Sigmoid colon (tissue), 7 donors: ENCODE results near the gene CCL19. TPM values are rescaled to one million over a fixed set of nuclear protein-coding genes. Genes with fewer than 3 reads are reported as not detected.
"Not testable (repeated sequence)": the region's sequence is repeated elsewhere in the genome, so short reads cannot be mapped to it uniquely, and the experiment has no call there.

Source experiments
- DNase-seq: peaks from one replicate; pipeline ENCODE4 v3.0.0-alpha.2; 2019
- H3K27ac ChIP-seq, 4 donors: fragments of 200-600 bp; sonication (generic); one replicate each; pipeline ENCODE4 v1.5.1; 2016 to 2019; ENCODE audit warnings: mild to moderate bottlenecking in 1 of 4
- H3K27me3 ChIP-seq, 3 donors: fragments of 200-600 bp; sonication (generic); one replicate each; pipeline ENCODE4 v1.5.1; 2019; ENCODE audit warnings: mild to moderate bottlenecking in 1 of 3
- H3K36me3 ChIP-seq, 4 donors: fragments of 200-600 bp; sonication (generic); one replicate each; pipeline ENCODE4 v1.5.1; 2016 to 2019
- H3K4me1 ChIP-seq, 4 donors: fragments of 200-600 bp; sonication (generic); one replicate each; pipeline ENCODE4 v1.5.1; 2017 to 2019
- H3K4me3 ChIP-seq, 4 donors: fragments of 200-600 bp; sonication (generic); one replicate each; pipeline ENCODE4 v1.5.1; 2017 to 2019; ENCODE audit warnings: mild to moderate bottlenecking in 2 of 4, moderate library complexity in 1 of 4
- H3K9me3 ChIP-seq, 4 donors: fragments of 200-600 bp in 3 of 4; sonication (generic) in 3 of 4; one replicate each; pipeline versions ENCODE4 v1.5.1 to v1.6.1; 2013 to 2019
- CTCF ChIP-seq, 4 experiments: fragments of 450-650 bp in 3 of 4; fragments of 200-600 bp in 1 of 4; IDR thresholded peaks; one replicate each; pipeline ENCODE4 v1.5.1; 2016 to 2019; ENCODE audit warnings: antibody characterized with exemption in 4 of 4, mild to moderate bottlenecking in 3 of 4, moderate library complexity in 2 of 4
- EP300 ChIP-seq, 4 donors: sonication (generic); formaldehyde crosslinking; IDR thresholded peaks; one replicate each; pipeline ENCODE4 v1.6.1; 2017; ENCODE audit warnings: antibody characterized with exemption in 4 of 4
- POLR2A ChIP-seq, 2 donors: fragments of 450-650 bp; IDR thresholded peaks; one replicate each; pipeline ENCODE4 v1.6.1; 2016; ENCODE audit warnings: antibody characterized with exemption in 2 of 2, mild to moderate bottlenecking in 2 of 2, moderate library complexity in 2 of 2
- POLR2AphosphoS5 ChIP-seq, 4 donors: sonication (generic); formaldehyde crosslinking; IDR thresholded peaks; one replicate each; pipeline ENCODE4 v1.6.1; 2017; ENCODE audit warnings: antibody characterized with exemption in 4 of 4
- WGBS, 2 donors: extraction: QIAGEN DNeasy Blood & Tissue Kit; methylation state at CpG; one replicate each; pipeline ENCODE4 v1.1.7; 2013; 5-methylcytosine and 5-hydroxymethylcytosine counted together
- intact Hi-C: fragments of 100-400 bp; cut with DNase I; formaldehyde crosslinking; loops from one replicate; pipeline ENCODE4 v1.15.1; 2023
- polyA plus RNA-seq, 3 donors: library from polyadenylated mRNA; stranded (reverse); fragments of 200-250 nt; gene quantifications; one replicate each; pipeline ENCODE4 v1.2.3, GENCODE V29; 2013
- total RNA-seq, 4 donors: library from RNA; depleted of rRNA; stranded (reverse); fragments of >200 nt; gene quantifications; one replicate each; pipeline ENCODE4 v1.1.0, GENCODE V29; 2016
- donor health status: healthy with polysubstance abuse.
- donor health status: Bipolar disorder and iron deficiency.
- donor health status: healthy.

CCL19 gene
- 1 to 10 TPM in 1 of 4 donors, not detected in 3; 5.8 TPM for total RNA-seq
- polyA plus RNA-seq = 100 to 1,000 TPM in 1 of 3 donors, 1 to 10 TPM in 2; 1.8 to 415 (median 1.8) TPM

- Histone ChIP-seq H3K9me3 (no peaks in the 10 kb centered on the region), H3K4me3 (no peak within 1 kb of the TSS), H3K27me3 (no peaks in the 10 kb centered on the region), H3K27ac (no peak within 1 kb of the TSS), H3K4me1 (no peaks in the 10 kb centered on the region), H3K36me3 (no peaks in the 10 kb centered on the region)
- TF ChIP-seq EP300 (IDR thresholded peaks at IDR 0.05) (no peak), POLR2A (IDR thresholded peaks at IDR 0.05) (no peak), POLR2AphosphoS5 (IDR thresholded peaks at IDR 0.05) (no peak), CTCF (IDR thresholded peaks at IDR 0.05) (no peak)
- peak; percentile 51 for DNase-seq
- intact Hi-C loops = no loop called here
- 52 to 81% methylated on average over 6 of the region's 6 CpGs for WGBS, 2 donors
Measured at GRCh38 chr9:34690983-34691935, at the start of gene CCL19. CCL19 (minus strand) TSS chr9:34691276; CDS start chr9:34691139, 137 bp downstream.

- H3K36me3 ChIP-seq, H3K27me3 ChIP-seq, H3K9me3 ChIP-seq, H3K27ac ChIP-seq, intact Hi-C loops, H3K4me3 ChIP-seq, DNase-seq: not testable (repeated sequence)
- 97 to 98% methylated on average over 27 of the region's 27 CpGs for WGBS, 2 donors
- peaks cover 0 to 28% (median 5%) of the 10 kb centered on the region in 4 donors for H3K4me1 ChIP-seq
Measured at GRCh38 chr9:34740176-34740575, 49.1 kb upstream of the CCL19 start.

- H3K27me3 ChIP-seq = no peaks in the 10 kb centered on the region
- H3K4me1 ChIP-seq = peaks cover 0 to 39% (median 15%) of the 10 kb centered on the region in 4 donors
- 61 to 64% methylated on average over 6 of the region's 6 CpGs for WGBS, 2 donors
- H3K9me3 ChIP-seq = peaks cover 0 to 2% (median 0%) of the 10 kb centered on the region in 4 donors
- intact Hi-C loops = no loop called here
- no peak for DNase-seq
- H3K4me3 ChIP-seq = no peak overlapping the region
- no peaks in the 10 kb centered on the region for H3K36me3 ChIP-seq
- peak in 2 of 4 donors; percentile 20 to 31 for TF ChIP-seq EP300 (IDR thresholded peaks at IDR 0.05)
- no peak for TF ChIP-seq CTCF (IDR thresholded peaks at IDR 0.05)
- TF ChIP-seq POLR2A (IDR thresholded peaks at IDR 0.05) = no peak
- TF ChIP-seq POLR2AphosphoS5 (IDR thresholded peaks at IDR 0.05) = peak; percentile 60 to 95 (median 77)
- no peak overlapping the region for H3K27ac ChIP-seq
Measured at GRCh38 chr9:34737677-34738260, 46.7 kb upstream of the CCL19 start.

GRCh38 chr9:34734720-34735119 lies 43.6 kb upstream of the CCL19 start:
- Histone ChIP-seq H3K36me3 (no peaks in the 10 kb centered on the region), H3K4me1 (peaks cover 0 to 39% (median 15%) of the 10 kb centered on the region in 4 donors), H3K27ac (peak overlapping the region in 3 of 4 donors; percentile 3 to 56 (median 53)), H3K4me3 (no peak overlapping the region), H3K9me3 (peaks cover 0 to 2% (median 0%) of the 10 kb centered on the region in 4 donors), H3K27me3 (no peaks in the 10 kb centered on the region)
- intact Hi-C loops = no loop called here
- TF ChIP-seq CTCF (IDR thresholded peaks at IDR 0.05) (no peak), POLR2AphosphoS5 (IDR thresholded peaks at IDR 0.05) (peak; percentile 67 to 90 (median 81)), EP300 (IDR thresholded peaks at IDR 0.05) (peak in 2 of 4 donors; percentile 33 to 51)
- DNase-seq = no peak

- no peaks in the 10 kb centered on the region for H3K27me3 ChIP-seq
- intact Hi-C loops = no loop called here
- no peak overlapping the region for H3K27ac ChIP-seq
- TF ChIP-seq EP300 (IDR thresholded peaks at IDR 0.05) (no peak), POLR2AphosphoS5 (IDR thresholded peaks at IDR 0.05) (no peak), POLR2A (IDR thresholded peaks at IDR 0.05) (no peak), CTCF (IDR thresholded peaks at IDR 0.05) (no peak)
- DNase-seq = no peak
- H3K9me3 ChIP-seq = peaks cover 0 to 1% (median 0%) of the 10 kb centered on the region in 4 donors
- H3K4me3 ChIP-seq = no peak overlapping the region
- no peaks in the 10 kb centered on the region for H3K36me3 ChIP-seq
- 84 to 85% methylated on average over 2 of the region's 2 CpGs for WGBS, 2 donors
- H3K4me1 ChIP-seq = peaks cover 0 to 31% (median 13%) of the 10 kb centered on the region in 4 donors
Measured at GRCh38 chr9:34732886-34733285, 41.8 kb upstream of the CCL19 start.
